Activated T-cell treated with anti-CD3 and anti-CD28 coated beads, Interleukin-2, amount 50 U/mL, for 24 hours (primary cell): ENCODE data around the gene COX8A.

Source experiments
- DNase-seq: peaks from one replicate; pipeline ENCODE4 v3.0.0-alpha.2; 2020
- H3K27ac Mint-ChIP-seq: 2 replicates; pipeline ENCODE4 v1.8.0; 2020; ENCODE audit warnings: mild to moderate bottlenecking, mixed read lengths
- H3K27me3 Mint-ChIP-seq: 2 replicates; pipeline ENCODE4 v1.8.0; 2020; ENCODE audit warnings: mixed read lengths
- H3K36me3 Mint-ChIP-seq: 2 replicates; pipeline ENCODE4 v1.8.0; 2020; ENCODE audit warnings: low read depth, mixed read lengths
- H3K4me1 Mint-ChIP-seq: 2 replicates; pipeline ENCODE4 v1.8.0; 2020; ENCODE audit warnings: low read depth, mixed read lengths
- H3K4me3 Mint-ChIP-seq: 2 replicates; pipeline ENCODE4 v1.8.0; 2020; ENCODE audit warnings: mild to moderate bottlenecking, moderate library complexity, mixed read lengths
- H3K9me3 Mint-ChIP-seq: 2 replicates; pipeline ENCODE4 v1.8.0; 2020; ENCODE audit warnings: mixed read lengths

The COX8A gene, protein sequence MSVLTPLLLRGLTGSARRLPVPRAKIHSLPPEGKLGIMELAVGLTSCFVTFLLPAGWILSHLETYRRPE

DNA sequence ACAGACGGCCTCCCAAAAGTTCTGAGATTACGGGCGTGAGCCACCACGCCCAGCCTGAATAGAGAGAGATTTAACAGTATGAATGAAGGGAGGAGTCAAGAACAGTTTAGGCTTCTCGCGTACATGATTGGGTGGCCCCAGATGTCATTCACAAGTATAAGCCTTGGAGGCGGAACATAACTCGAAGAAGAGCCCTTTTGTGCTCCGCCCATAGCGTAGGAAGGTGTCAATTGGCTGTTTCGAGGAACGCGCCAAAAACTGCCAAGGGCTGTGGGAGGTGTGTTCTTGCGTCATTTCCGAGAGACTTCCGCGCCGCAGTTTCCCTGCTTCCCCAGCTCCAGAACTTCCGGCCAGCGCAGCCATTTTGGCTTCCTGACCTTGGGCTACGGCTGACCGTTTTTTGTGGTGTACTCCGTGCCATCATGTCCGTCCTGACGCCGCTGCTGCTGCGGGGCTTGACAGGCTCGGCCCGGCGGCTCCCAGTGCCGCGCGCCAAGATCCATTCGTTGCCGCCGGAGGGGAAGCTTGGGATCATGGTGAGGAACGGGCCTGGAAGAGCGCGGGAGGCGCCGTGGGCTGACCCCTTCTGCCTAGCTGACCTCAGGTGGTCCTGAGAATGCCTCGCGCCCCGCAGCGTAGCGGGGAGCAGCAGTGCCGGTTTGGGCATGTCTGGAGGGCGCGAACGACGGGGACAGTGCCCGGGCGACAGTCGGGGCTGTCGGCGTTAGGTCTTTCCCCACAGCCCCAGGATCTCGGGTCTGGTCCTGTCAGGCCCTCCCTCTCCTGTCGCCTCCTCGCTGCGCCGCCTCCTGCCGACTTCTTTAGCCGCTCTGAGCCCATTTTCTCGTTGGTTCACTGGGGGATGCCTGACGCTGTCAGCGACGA is at the start of gene COX8A:
Gene COX8A, plus strand, starts transcription at position 362 of the 885 bp plus-strand sequence. Its CDS starts 61 bp downstream, at position 423.
- Mint-ChIP-seq H3K9me3 (no peaks in the 10 kb centered on the region), H3K27ac (peak within 1 kb of the TSS; percentile 100), H3K4me3 (peak within 1 kb of the TSS; percentile 100), H3K36me3 (peaks cover 39% of the 10 kb centered on the region), H3K4me1 (peaks cover 26% of the 10 kb centered on the region), H3K27me3 (no peaks in the 10 kb centered on the region)
- peak; percentile 91 for DNase-seq

DNA sequence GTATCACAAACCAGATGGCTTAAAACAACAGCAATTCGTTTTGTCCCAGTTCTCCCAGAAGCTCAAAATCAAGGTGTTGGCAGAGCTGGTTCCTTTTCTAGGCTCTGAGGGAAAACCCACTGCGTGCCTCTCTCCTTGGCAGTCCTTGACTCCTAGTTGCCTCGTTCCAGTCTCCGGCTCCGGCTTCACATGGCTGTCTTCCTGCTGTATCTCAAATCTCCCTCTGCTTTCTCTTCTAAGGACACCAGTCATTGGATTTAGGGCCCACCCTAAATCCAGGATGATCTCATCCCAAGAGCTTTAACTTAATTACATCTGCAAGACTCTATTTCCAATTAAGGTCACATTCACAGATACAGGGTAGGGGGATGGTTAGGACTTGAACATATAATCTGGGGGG is 44.8 kb upstream of the COX8A start:
- Mint-ChIP-seq H3K4me1 (no peaks in the 10 kb centered on the region), H3K27me3 (no peaks in the 10 kb centered on the region), H3K36me3 (no peaks in the 10 kb centered on the region), H3K4me3 (no peak overlapping the region), H3K27ac (no peak overlapping the region), H3K9me3 (no peaks in the 10 kb centered on the region)
- no peak for DNase-seq

DNA sequence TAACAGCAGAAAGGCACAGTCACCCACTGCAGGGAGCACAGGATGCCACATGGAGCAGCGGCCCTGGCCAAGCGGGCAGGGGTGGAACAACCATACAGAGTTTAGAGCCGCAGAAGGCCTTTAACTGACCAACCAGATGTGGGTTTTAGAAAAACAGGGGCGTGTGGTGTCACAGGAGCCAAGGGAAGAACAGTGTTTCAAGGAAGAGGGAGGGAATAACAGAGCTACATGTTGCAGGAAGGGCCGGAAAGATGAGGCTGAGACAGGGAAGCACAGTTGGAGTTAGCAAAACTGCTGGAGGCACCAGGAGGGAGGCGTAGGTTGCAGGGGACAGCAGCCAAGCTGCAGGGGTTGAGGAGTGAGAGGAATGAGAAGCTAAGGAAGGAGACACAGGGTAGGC is 43.4 kb upstream of the COX8A start:
- no peaks in the 10 kb centered on the region for H3K9me3 Mint-ChIP-seq
- H3K36me3 Mint-ChIP-seq = no peaks in the 10 kb centered on the region
- no peaks in the 10 kb centered on the region for H3K4me1 Mint-ChIP-seq
- no peak overlapping the region for H3K27ac Mint-ChIP-seq
- H3K27me3 Mint-ChIP-seq = no peaks in the 10 kb centered on the region
- no peak for DNase-seq
- H3K4me3 Mint-ChIP-seq = no peak overlapping the region

DNA sequence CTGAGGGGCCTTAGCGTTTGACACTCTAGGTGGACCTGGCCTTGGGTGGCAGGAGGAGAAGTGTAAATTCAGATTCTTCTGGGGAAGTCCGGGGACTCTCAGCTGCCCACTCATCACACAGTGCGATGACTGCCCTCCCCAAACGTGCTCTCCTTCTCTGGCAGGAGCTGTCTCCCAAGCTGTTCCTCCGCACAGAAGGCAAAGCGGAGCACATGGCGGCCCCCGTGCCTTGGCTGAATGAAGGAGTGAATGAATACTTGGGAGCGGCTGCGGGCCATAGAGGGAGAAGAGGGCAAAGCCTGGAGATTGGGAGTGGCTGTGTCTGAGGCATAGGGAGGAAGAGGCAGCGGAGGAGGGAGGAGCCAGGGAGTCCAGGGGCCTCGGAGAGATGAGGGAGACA is 42.5 kb upstream of the COX8A start:
- Mint-ChIP-seq H3K36me3 (no peaks in the 10 kb centered on the region), H3K4me3 (no peak overlapping the region), H3K4me1 (no peaks in the 10 kb centered on the region), H3K9me3 (no peaks in the 10 kb centered on the region), H3K27ac (no peak overlapping the region), H3K27me3 (no peaks in the 10 kb centered on the region)
- DNase-seq = no peak

DNA sequence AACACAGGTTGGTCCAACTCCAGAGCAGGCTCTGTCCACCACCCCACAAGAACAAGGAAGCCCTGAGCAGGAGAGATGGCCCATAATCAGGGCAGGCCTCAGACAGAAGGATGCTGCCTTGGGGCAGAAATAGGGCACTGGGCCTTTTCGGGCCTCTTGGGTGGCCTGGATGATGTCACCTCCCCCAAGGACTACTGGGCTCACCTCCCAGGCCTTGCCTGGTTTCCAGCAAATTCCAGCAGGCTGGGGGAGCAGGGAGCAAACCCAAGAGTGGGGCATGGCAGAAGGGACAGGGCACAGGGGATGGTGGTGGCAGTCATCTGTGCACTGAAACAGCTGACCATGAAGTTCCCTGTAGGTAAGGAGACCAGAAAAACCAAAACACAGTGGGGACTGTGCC is 41.0 kb upstream of the COX8A start:
- DNase-seq = no peak
- H3K27ac Mint-ChIP-seq = no peak overlapping the region
- no peaks in the 10 kb centered on the region for H3K9me3 Mint-ChIP-seq
- H3K4me1 Mint-ChIP-seq = peaks cover 10% of the 10 kb centered on the region
- H3K27me3 Mint-ChIP-seq = no peaks in the 10 kb centered on the region
- no peaks in the 10 kb centered on the region for H3K36me3 Mint-ChIP-seq
- no peak overlapping the region for H3K4me3 Mint-ChIP-seq

DNA sequence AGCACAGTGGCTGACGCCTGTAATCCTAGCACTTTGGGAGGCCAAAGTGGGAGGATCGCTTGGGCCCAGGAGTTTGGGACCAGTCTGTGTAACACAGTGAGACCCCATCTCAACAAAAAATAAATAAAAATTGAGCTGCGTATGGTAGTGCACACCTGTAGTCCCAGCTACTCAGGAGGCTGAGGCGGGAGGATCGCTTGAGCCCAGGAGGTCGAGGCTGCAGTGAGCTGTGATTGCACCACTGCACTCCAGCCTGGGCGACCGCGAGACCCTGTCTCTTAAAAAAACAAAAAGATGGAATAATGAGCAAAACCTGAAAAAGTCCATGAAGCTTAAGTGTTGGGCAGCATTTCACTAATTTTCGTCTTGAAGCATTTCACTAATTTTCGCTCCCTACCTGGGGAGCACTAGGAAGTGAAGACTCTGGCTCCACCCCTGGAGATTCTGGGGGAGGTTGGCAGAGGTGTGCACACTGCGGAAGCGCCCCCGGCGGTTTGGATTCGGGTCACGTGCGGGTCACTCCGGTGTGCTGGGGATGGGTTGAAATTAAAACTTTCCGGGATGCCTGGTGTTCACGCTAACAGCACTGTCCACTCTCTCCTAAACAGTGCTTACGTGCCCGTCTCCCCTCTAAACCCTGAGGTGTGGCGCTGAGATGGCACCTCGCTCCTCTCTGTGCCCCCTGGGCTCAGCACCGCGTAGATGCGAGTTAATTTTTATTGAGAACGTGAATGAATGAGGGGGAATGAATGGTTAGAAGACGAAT is 36.5 kb upstream of the COX8A start:
- peak overlapping the region; percentile 83 for H3K27ac Mint-ChIP-seq
- no peak for DNase-seq
- peaks cover 15% of the 10 kb centered on the region for H3K36me3 Mint-ChIP-seq
- H3K4me1 Mint-ChIP-seq = peaks cover 26% of the 10 kb centered on the region
- no peaks in the 10 kb centered on the region for H3K9me3 Mint-ChIP-seq
- H3K27me3 Mint-ChIP-seq = no peaks in the 10 kb centered on the region
- peak overlapping the region; percentile 81 for H3K4me3 Mint-ChIP-seq

DNA sequence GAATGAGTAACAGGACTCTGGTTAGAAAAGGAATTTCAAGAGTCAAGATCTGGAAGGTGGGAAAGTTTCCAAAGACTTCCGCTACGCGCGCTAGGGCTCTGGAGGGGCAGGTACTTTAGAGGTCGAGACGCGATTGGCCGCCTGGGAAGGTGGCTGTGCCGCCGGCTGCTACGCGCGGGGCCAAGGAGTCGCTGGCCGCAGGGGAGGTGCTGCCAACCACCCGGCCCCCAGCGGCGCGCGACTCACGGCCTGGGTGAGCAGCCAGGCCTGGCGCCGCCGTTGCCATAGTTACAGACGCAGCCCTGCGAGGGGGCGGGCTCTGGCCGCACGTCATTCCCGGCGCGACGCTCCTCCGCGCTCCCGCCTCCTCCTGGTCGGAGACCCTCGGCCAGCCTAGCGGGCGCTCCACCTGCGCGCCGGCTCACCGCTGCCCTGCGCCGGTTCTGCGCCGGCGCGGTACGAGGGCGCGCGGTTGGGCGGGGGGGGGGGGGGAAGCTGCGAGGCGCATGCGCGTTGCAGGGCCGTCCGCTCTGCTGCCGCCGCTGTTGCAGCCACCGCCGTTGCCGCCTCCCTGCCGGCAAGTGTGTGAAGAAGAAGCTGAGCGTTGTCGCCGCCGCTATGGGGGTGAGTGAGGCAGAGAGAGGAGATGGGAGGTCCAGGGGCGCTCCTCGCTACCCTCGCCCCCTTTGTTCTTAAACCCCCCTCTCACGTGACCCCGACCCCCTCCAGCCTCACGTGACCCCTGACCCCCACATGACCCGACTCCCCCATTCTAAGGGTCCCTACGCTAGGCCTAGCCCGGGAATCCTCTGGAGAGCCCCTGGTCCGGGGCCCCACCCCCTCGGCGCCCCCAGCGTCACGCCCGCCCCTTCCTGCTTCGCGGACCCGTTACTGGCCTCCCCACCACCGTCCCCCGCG is 35.7 kb upstream of the COX8A start, which contains the start of gene NAA40:
Gene NAA40, plus strand, starts transcription at position 524 of the 918 bp plus-strand sequence. Its CDS starts 95 bp downstream, at position 619.
- Mint-ChIP-seq H3K36me3 (peaks cover 15% of the 10 kb centered on the region), H3K9me3 (no peaks in the 10 kb centered on the region), H3K4me3 (peak within 1 kb of the TSS; percentile 81), H3K27me3 (no peaks in the 10 kb centered on the region), H3K27ac (peak within 1 kb of the TSS; percentile 89), H3K4me1 (peaks cover 26% of the 10 kb centered on the region)
- peak; percentile 94 for DNase-seq

DNA sequence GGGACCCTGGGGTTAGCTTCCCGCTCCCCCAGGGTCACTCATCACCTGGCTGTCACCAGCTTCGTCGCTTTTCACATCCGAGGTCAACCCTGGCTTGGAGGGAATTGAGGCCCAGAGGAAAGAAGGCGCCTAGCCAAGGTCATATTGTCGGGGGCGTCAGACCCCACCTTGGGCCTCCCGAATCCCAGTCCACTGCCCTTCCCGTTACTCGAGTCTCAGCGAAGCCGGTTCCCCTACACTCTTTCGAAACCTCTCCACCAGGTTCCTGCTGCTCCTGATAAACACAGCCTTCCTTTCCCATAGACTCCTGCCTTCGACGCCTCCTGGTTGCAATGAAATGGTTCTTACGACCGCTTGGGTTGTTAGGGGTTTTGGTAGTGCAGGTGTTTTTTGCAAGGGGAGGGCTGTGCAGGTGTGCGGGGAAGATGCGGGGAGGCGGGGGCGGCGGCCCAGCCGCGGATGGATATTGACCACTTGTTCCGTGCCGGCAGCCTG is 35.0 kb upstream of the COX8A start:
- DNase-seq = peak; percentile 50
- peak overlapping the region; percentile 81 for H3K4me3 Mint-ChIP-seq
- H3K36me3 Mint-ChIP-seq = peaks cover 17% of the 10 kb centered on the region
- no peaks in the 10 kb centered on the region for H3K27me3 Mint-ChIP-seq
- H3K27ac Mint-ChIP-seq = peak overlapping the region; percentile 89
- peaks cover 26% of the 10 kb centered on the region for H3K4me1 Mint-ChIP-seq
- H3K9me3 Mint-ChIP-seq = no peaks in the 10 kb centered on the region

DNA sequence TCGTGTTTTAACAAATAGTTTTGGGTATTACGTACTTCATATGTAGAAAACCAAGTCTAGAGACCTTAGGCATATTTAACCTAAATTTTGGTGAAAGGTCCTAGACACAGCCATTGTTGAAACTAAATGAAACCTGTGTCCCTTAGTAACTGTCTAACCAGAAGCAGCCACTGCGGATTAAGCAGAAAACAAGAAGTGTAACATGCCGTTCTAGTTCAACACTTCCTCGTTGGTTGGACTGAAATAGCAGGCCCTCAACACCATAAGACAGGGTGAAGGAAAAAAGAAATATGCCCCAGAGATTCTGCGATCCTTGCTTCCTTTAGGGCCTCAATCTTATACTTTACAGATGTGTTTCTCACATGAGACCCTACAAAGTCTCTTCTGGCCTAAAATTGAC is 33.6 kb upstream of the COX8A start:
- Mint-ChIP-seq H3K36me3 (peaks cover 20% of the 10 kb centered on the region), H3K9me3 (no peaks in the 10 kb centered on the region), H3K27ac (no peak overlapping the region), H3K27me3 (no peaks in the 10 kb centered on the region), H3K4me1 (peaks cover 26% of the 10 kb centered on the region), H3K4me3 (peak overlapping the region; percentile 81)
- DNase-seq = no peak

DNA sequence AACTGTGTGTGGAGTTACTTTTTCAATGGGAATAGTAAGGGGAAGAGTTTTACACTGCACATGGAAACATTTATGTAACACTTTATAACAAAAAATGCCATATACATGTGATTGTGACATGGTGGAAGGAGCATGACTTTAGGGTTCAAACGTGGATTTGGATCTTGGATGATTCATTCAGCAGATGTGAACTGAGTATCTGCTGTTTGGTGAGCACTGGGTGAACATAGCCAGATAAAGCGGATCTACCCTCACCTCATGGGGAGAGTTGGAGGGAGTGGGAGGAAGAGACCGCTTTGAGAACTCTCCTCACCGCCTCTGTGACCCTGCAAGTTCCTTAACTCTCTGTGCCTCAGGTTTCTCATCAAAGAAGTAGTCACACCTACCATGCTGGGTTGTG is 32.5 kb upstream of the COX8A start:
- no peaks in the 10 kb centered on the region for H3K9me3 Mint-ChIP-seq
- H3K4me1 Mint-ChIP-seq = peaks cover 26% of the 10 kb centered on the region
- H3K27ac Mint-ChIP-seq = peak overlapping the region; percentile 29
- H3K27me3 Mint-ChIP-seq = no peaks in the 10 kb centered on the region
- DNase-seq = no peak
- peaks cover 29% of the 10 kb centered on the region for H3K36me3 Mint-ChIP-seq
- H3K4me3 Mint-ChIP-seq = no peak overlapping the region

DNA sequence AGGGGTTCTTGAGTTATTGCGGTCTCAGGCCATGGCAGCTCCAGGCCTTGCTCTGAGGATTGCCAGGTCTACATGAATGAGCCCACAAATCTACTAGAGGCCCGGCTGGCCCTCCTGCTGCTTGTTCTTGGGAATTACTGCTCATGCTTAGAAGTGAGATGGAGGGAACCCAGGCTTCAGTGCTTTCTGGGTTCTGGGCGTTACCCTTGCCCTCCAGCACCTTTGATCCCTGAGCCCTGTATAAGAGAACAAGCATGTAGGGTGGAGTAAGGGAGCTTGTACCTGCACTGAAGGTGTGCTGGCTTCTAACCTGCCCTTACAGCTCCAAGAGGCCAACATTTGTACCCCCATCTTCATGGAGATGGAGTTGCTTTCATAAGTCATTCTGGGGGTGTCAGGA is 31.6 kb upstream of the COX8A start:
- H3K4me1 Mint-ChIP-seq = peaks cover 22% of the 10 kb centered on the region
- peaks cover 35% of the 10 kb centered on the region for H3K36me3 Mint-ChIP-seq
- H3K27ac Mint-ChIP-seq = no peak overlapping the region
- no peaks in the 10 kb centered on the region for H3K9me3 Mint-ChIP-seq
- no peak overlapping the region for H3K4me3 Mint-ChIP-seq
- DNase-seq = no peak
- H3K27me3 Mint-ChIP-seq = no peaks in the 10 kb centered on the region

DNA sequence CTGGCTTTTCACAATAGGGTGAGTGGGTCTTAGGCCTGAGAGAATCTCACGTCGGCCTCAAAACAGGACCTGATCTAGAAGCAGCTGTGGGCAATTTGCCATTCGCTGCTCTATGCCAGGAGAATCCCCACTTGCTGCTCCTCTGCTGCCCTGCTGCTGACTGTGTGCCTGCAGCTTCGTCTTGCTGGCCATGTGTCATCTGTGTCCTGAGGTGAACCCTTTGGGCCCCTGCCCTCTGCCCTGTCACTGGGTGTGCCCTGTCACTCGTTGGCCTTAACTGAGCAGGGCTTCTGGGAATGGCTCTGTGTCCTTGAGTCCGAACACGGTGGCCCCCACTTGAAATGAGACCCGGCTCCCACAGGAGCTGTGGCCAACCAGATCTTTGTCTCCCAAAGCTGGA is 29.4 kb upstream of the COX8A start:
- peaks cover 42% of the 10 kb centered on the region for H3K36me3 Mint-ChIP-seq
- DNase-seq = no peak
- no peaks in the 10 kb centered on the region for H3K9me3 Mint-ChIP-seq
- no peak overlapping the region for H3K27ac Mint-ChIP-seq
- H3K27me3 Mint-ChIP-seq = no peaks in the 10 kb centered on the region
- peaks cover 12% of the 10 kb centered on the region for H3K4me1 Mint-ChIP-seq
- H3K4me3 Mint-ChIP-seq = no peak overlapping the region

DNA sequence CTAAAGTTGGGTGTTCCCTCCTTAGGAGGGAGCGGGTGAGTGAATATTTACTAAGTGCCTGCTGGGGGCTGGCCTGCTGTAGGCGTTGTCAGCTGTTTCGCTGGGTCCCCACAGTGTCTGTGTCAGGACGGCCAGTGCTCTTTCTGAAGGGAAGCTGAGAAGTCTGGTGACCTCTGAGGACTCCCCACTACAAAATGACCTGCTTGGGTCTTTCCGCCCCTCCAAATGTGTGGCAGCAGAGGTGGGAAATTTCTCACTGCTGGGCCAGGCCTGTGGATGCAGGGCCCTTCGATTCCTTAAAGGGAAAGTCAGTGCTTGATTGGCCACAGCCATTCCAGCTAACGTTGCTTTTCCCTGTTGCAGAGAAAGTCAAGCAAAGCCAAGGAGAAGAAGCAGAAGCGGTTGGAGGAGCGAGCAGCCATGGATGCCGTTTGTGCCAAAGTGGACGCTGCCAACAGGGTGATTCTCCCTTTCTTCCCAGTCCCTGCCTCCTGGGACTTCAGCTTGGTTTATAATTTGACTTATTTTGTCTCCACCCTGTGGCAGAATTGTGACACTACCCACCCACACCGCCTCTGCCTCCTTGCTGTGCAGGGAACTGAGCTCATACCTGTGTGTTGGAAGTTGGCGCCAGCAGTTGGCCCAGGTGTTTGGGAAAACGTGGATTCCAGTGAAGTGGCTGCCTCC is 28.8 kb upstream of the COX8A start:
- peak; percentile 64 for DNase-seq
- peaks cover 7% of the 10 kb centered on the region for H3K4me1 Mint-ChIP-seq

More for the DNA sequence above, 28.8 kb upstream of the COX8A start:
- no peak overlapping the region for H3K27ac Mint-ChIP-seq
- peaks cover 43% of the 10 kb centered on the region for H3K36me3 Mint-ChIP-seq
- H3K9me3 Mint-ChIP-seq = no peaks in the 10 kb centered on the region
- H3K27me3 Mint-ChIP-seq = no peaks in the 10 kb centered on the region
- no peak overlapping the region for H3K4me3 Mint-ChIP-seq
